ENCODE results near the gene CCM2.

CCM2 gene

GRCh38 chr7:44975331-44976039 lies 24.5 kb upstream of the CCM2 start:
- H3F3A ChIP-seq (ENCODE audit: insufficient read depth, low read length), result no peaks in the 10 kb centered on the region
- TF ChIP-seq, protein P1, sequence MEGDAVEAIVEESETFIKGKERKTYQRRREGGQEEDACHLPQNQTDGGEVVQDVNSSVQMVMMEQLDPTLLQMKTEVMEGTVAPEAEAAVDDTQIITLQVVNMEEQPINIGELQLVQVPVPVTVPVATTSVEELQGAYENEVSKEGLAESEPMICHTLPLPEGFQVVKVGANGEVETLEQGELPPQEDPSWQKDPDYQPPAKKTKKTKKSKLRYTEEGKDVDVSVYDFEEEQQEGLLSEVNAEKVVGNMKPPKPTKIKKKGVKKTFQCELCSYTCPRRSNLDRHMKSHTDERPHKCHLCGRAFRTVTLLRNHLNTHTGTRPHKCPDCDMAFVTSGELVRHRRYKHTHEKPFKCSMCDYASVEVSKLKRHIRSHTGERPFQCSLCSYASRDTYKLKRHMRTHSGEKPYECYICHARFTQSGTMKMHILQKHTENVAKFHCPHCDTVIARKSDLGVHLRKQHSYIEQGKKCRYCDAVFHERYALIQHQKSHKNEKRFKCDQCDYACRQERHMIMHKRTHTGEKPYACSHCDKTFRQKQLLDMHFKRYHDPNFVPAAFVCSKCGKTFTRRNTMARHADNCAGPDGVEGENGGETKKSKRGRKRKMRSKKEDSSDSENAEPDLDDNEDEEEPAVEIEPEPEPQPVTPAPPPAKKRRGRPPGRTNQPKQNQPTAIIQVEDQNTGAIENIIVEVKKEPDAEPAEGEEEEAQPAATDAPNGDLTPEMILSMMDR (IDR thresholded peaks at IDR 0.05; ENCODE audit: low read length), result no peak
- no peak for TF ChIP-seq EZH2phosphoT487 (IDR thresholded peaks at IDR 0.05; ENCODE audit: low read length)
- H3K36me3 ChIP-seq (replicated peaks; ENCODE audit: insufficient read depth, low read length), result no peaks in the 10 kb centered on the region
- H3K27me3 ChIP-seq (replicated peaks; ENCODE audit: insufficient read depth, low read length), result no peaks in the 10 kb centered on the region
- no peak overlapping the region for H3K4me3 ChIP-seq (ENCODE audit: low read length)
- no peak overlapping the region for H3K9ac ChIP-seq (ENCODE audit: low read length)
- H3K27ac ChIP-seq (ENCODE audit: low read length), result no peak overlapping the region
- H3K4me2 ChIP-seq (ENCODE audit: low read depth, low read length), result no peak overlapping the region
- H3K9me3 ChIP-seq (replicated peaks; ENCODE audit: insufficient read depth, low read length), result no peaks in the 10 kb centered on the region
- no peak overlapping the region for H2AFZ ChIP-seq (ENCODE audit: low read length)
- no peaks in the 10 kb centered on the region for H4K20me1 ChIP-seq (ENCODE audit: insufficient read depth, low read length)
- peaks cover 11% of the 10 kb centered on the region for H3K4me1 ChIP-seq (ENCODE audit: low read length)
- H3K9me2 ChIP-seq (replicated peaks; ENCODE audit: insufficient read depth, low read length), result no peaks in the 10 kb centered on the region
- DNase-seq, result no peak
- H3K79me2 ChIP-seq (ENCODE audit: low read length), result no peaks in the 10 kb centered on the region

DNA sequence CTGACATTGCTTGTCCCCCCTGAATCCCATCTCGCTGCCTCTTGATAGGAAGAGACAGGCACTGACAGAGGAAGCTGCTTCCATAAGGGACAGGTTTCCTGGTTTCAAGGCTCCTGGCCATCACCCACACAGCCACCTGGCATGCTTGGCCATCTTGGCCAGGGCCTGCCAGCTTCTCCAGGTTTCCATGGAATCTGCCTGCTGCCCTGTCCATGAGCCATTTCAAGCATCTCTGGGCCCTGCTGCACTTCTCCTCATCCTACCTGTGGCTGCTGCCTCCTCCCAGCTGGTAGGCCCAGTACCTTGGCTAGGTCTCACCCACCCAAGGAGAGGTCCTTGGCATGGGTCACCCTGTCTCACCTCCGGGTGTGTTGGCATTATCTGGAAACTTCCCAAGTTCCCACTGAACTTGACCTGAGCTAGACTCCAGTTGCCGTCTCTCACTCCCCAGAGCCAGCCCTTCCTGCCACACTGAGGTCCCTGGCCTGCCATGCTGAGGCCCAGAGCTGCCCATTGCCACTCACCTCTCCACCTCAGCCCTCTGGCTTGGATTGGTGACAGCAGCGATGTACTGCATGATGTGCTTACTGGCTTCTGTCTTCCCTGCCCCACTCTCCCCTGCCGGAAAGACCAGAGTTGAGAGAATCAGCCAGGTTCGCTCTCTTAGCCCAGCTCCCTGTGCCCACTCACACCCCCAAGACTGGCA lies 23.8 kb upstream of the CCM2 start:
- H2AFZ ChIP-seq (ENCODE audit: low read length), result no peak overlapping the region
- H4K20me1 ChIP-seq (ENCODE audit: insufficient read depth, low read length), result no peaks in the 10 kb centered on the region
- no peaks in the 10 kb centered on the region for H3K36me3 ChIP-seq (replicated peaks; ENCODE audit: insufficient read depth, low read length)
- TF ChIP-seq EZH2phosphoT487 (IDR thresholded peaks at IDR 0.05; ENCODE audit: low read length) (no peak), EZH2 (optimal IDR thresholded peaks at IDR 0.05; ENCODE audit: low read depth, low read length) (no peak)
- TF ChIP-seq, protein P1 (IDR thresholded peaks at IDR 0.05; ENCODE audit: low read length), result no peak
- H3F3A ChIP-seq (ENCODE audit: insufficient read depth, low read length), result peaks cover 6% of the 10 kb centered on the region; the same call in 1 of the 2 replicates
- H3K4me2 ChIP-seq (ENCODE audit: low read depth, low read length), result no peak overlapping the region
- no peak overlapping the region for H3K27ac ChIP-seq (ENCODE audit: low read length)
- H3K9ac ChIP-seq (ENCODE audit: low read length), result no peak overlapping the region
- no peaks in the 10 kb centered on the region for H3K9me3 ChIP-seq (replicated peaks; ENCODE audit: insufficient read depth, low read length)
- no peaks in the 10 kb centered on the region for H3K27me3 ChIP-seq (replicated peaks; ENCODE audit: insufficient read depth, low read length)
- H3K4me1 ChIP-seq (ENCODE audit: low read length), result peaks cover 18% of the 10 kb centered on the region
- H3K79me2 ChIP-seq (ENCODE audit: low read length), result no peaks in the 10 kb centered on the region
- H3K4me3 ChIP-seq (ENCODE audit: low read length), result no peak overlapping the region
- DNase-seq, result no peak
- no peaks in the 10 kb centered on the region for H3K9me2 ChIP-seq (replicated peaks; ENCODE audit: insufficient read depth, low read length)

DNA sequence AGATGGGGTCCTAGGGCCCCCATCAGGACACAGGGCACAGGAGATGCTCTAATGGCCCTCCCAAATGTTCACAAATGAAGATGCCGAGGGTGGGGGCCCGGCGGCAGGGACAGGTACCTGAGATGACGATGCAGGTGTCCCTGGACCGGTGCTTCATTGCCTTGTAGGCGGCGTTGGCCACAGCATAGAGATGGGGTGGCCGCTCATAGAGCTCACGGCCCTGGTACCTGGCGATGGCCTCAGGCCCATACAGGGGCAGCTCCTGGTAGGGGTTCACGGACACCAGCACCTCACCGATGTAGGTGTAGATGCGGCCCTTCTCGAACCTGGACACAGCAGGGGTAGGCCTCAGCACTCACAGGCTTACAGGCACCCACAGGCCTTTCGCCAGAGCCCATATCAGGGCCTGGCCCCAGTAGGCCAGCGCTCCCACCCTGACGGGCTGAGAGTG lies 23.2 kb upstream of the CCM2 start:
- Histone ChIP-seq H3K4me2 (ENCODE audit: low read depth, low read length) (no peak overlapping the region), H3K4me3 (ENCODE audit: low read length) (no peak overlapping the region)

More for the DNA sequence above, 23.2 kb upstream of the CCM2 start:
- TF ChIP-seq EZH2 (optimal IDR thresholded peaks at IDR 0.05; ENCODE audit: low read depth, low read length) (no peak), EZH2phosphoT487 (IDR thresholded peaks at IDR 0.05; ENCODE audit: low read length) (no peak)
- TF ChIP-seq, protein P1 (IDR thresholded peaks at IDR 0.05; ENCODE audit: low read length), result no peak
- peaks cover 23% of the 10 kb centered on the region for H3K4me1 ChIP-seq (ENCODE audit: low read length)
- DNase-seq, result no peak
- H3K9ac ChIP-seq (ENCODE audit: low read length), result no peak overlapping the region
- peaks cover 12% of the 10 kb centered on the region for H3F3A ChIP-seq (ENCODE audit: insufficient read depth, low read length)
- H3K27me3 ChIP-seq (replicated peaks; ENCODE audit: insufficient read depth, low read length), result no peaks in the 10 kb centered on the region
- no peaks in the 10 kb centered on the region for H4K20me1 ChIP-seq (ENCODE audit: insufficient read depth, low read length)
- H3K36me3 ChIP-seq (replicated peaks; ENCODE audit: insufficient read depth, low read length), result no peaks in the 10 kb centered on the region
- H3K27ac ChIP-seq (ENCODE audit: low read length), result no peak overlapping the region
- no peaks in the 10 kb centered on the region for H3K9me2 ChIP-seq (replicated peaks; ENCODE audit: insufficient read depth, low read length)
- no peak overlapping the region for H2AFZ ChIP-seq (ENCODE audit: low read length)
- H3K79me2 ChIP-seq (ENCODE audit: low read length), result no peaks in the 10 kb centered on the region
- no peaks in the 10 kb centered on the region for H3K9me3 ChIP-seq (replicated peaks; ENCODE audit: insufficient read depth, low read length)
